Measurements from ENCODE around the gene DNAI2. TPM values are rescaled to one million over a fixed set of nuclear protein-coding genes. Genes with fewer than 3 reads are reported as not detected.

DNAI2 gene
- total and polyA plus RNA-seq, 9 of the 15 experiments (the other 6 are each of a cell fraction or from before 2014, with no cell fraction given), result not detected

DNA sequence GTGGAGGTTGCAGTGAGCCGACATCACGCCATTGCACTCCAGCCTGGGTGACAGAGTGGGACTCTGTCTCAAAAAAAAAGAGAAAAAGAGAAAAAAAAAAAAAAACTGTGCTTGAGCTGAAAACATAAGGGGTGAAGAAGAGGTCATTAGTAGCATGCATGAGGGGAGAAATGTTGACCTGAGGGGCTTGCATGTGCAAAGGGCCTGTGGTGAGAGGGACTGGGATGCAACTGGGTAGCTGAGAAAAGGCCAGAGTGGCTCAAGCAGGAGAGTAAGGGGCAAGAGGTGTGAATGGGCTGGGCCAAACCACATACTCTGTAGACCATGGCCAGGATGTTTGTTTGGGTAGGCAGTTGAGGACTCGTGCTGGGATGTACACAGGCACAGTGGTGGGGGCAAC, 55.3 kb downstream of the DNAI2 start:
- Histone ChIP-seq H3K79me2 (ENCODE audit: control insufficient read depth, insufficient read depth, low read length) (no peaks in the 10 kb centered on the region), H3K27ac (ENCODE audit: extremely low read depth, low read depth, low read length) (no peak overlapping the region), H3K4me2 (ENCODE audit: insufficient read depth, low read length) (no peak overlapping the region), H3K36me3 (ENCODE audit: control insufficient read depth, insufficient read depth, low read length) (no peaks in the 10 kb centered on the region), H3K9me1 (ENCODE audit: control insufficient read depth, insufficient read depth, low read length) (no peaks in the 10 kb centered on the region), H3K4me3 (no peak overlapping the region), H4K20me1 (replicated peaks; ENCODE audit: control insufficient read depth, insufficient read depth, low read length) (no peaks in the 10 kb centered on the region; the same call in 1 of the 2 replicates), H3K9me3 (replicated peaks; ENCODE audit: control insufficient read depth, insufficient read depth, low read depth, low read length) (no peaks in the 10 kb centered on the region), H3K4me1 (replicated peaks in 1 of 2; ENCODE audit: control insufficient read depth in 2 of 2, insufficient read depth in 2 of 2, low read length in 2 of 2) (peaks cover 12 to 39% of the 10 kb centered on the region in 2 experiments), H3K27me3 (ENCODE audit: control insufficient read depth in 2 of 2, insufficient read depth in 2 of 2, low read length in 2 of 2) (peaks cover 10 to 19% of the 10 kb centered on the region in 2 experiments; a peak in 4 of 5 replicates), H3K9ac (ENCODE audit: insufficient read depth in 1 of 2, low read depth in 2 of 2, low read length in 2 of 2) (no peak overlapping the region), H2AFZ (ENCODE audit: low read depth, low read length) (no peak overlapping the region)
- ATAC-seq, result no peak
- ChIA-PET POLR2A (interaction anchor here (0.6 kb wide), 1 partner anchor 45 kb away, joined by 3 read pairs; no protein-coding TSS in a partner anchor), CTCF (ENCODE audit: low intra/inter-chr PET ratio) (no interaction called here)
- TF ChIP-seq FOXA1 (IDR thresholded peaks at IDR 0.05; ENCODE audit: borderline replicate concordance), result no peak
- no peak for TF ChIP-seq TCFL5 (CRISPR knock-in tag; conservative IDR thresholded peaks at IDR 0.05)
- peak; percentile 39; the same call in 1 of the 2 replicates for TF ChIP-seq BCOR (IDR thresholded peaks at IDR 0.05)
- no peak for FAIRE-seq
- 62% methylated on average over 3 of the region's 3 CpGs for WGBS (ENCODE audit: insufficient coverage, low coverage, missing lambda C conversion rate)
- intact Hi-C loops (cut with micrococcal nuclease), result no loop called here
- BruUV-seq (replicated peaks), result no TSS peak
- DNase-seq (ENCODE audit: extremely low read depth in 1 of 4, low spot score in 3 of 4), result no peak
- in situ Hi-C loops (cut with MboI), result no loop called here

- ATAC-seq (no peak), DNase-seq (ENCODE audit: extremely low read depth in 1 of 4, low spot score in 3 of 4) (no peak), FAIRE-seq (no peak)
- no peaks in the 10 kb centered on the region; the same call in 1 of the 2 replicates for H4K20me1 ChIP-seq (replicated peaks; ENCODE audit: control insufficient read depth, insufficient read depth, low read length)
- H2AFZ ChIP-seq (ENCODE audit: low read depth, low read length), result peak overlapping the region; percentile 15; the same call in 1 of the 2 replicates
- BruUV-seq (replicated peaks), result no TSS peak
- CTCF ChIA-PET (ENCODE audit: low intra/inter-chr PET ratio), result no interaction called here
- H3K36me3 ChIP-seq (ENCODE audit: control insufficient read depth, insufficient read depth, low read length), result no peaks in the 10 kb centered on the region
- H3K4me2 ChIP-seq (ENCODE audit: insufficient read depth, low read length), result no peak overlapping the region
- H3K27me3 ChIP-seq (ENCODE audit: control insufficient read depth in 2 of 2, insufficient read depth in 2 of 2, low read length in 2 of 2), result peaks cover 2 to 9% of the 10 kb centered on the region in 2 experiments; a peak in 4 of 5 replicates
- H3K79me2 ChIP-seq (ENCODE audit: control insufficient read depth, insufficient read depth, low read length), result no peaks in the 10 kb centered on the region
- intact Hi-C loops (cut with micrococcal nuclease), result no loop called here
- H3K4me3 ChIP-seq, result no peak overlapping the region
- H3K4me1 ChIP-seq (replicated peaks in 1 of 2; ENCODE audit: control insufficient read depth in 2 of 2, insufficient read depth in 2 of 2, low read length in 2 of 2), result peaks cover 12 to 34% of the 10 kb centered on the region in 2 experiments
- peak overlapping the region in 1 of 2 experiments; percentile 61; a peak in 1 of 4 replicates for H3K9ac ChIP-seq (ENCODE audit: insufficient read depth in 1 of 2, low read depth in 2 of 2, low read length in 2 of 2)
- POLR2A ChIA-PET, result interaction anchor here (0.6 to 0.7 kb wide), 2 partner anchors 29 to 498 kb away, joined by 3 to 4 read pairs; no protein-coding TSS in a partner anchor
- in situ Hi-C loops (cut with MboI), result no loop called here
- H3K9me3 ChIP-seq (replicated peaks; ENCODE audit: control insufficient read depth, insufficient read depth, low read depth, low read length), result no peaks in the 10 kb centered on the region
- no peaks in the 10 kb centered on the region for H3K9me1 ChIP-seq (ENCODE audit: control insufficient read depth, insufficient read depth, low read length)
- no peak overlapping the region; the same call in 2 of the 3 replicates for H3K27ac ChIP-seq (ENCODE audit: extremely low read depth, low read depth, low read length)
- TF ChIP-seq ARID1B (IDR thresholded peaks at IDR 0.05), result no peak
- TF ChIP-seq ZFP36 (IDR thresholded peaks at IDR 0.05; ENCODE audit: low read depth, low read length, partially characterized antibody), result peak; percentile 57
- WGBS (ENCODE audit: insufficient coverage, low coverage, missing lambda C conversion rate), result 39% methylated on average over 8 of the region's 8 CpGs
Measured at GRCh38 chr17:74330446-74330845, 56.4 kb downstream of the DNAI2 start.

Data from K562 (cell line).